ENCODE results near the gene TMEM42. TPM values are rescaled to one million over a fixed set of nuclear protein-coding genes. Genes with fewer than 3 reads are reported as not detected.

Gene TMEM42
- total RNA-seq, 1 donor from 2014 or later: 9.6 TPM

DNA sequence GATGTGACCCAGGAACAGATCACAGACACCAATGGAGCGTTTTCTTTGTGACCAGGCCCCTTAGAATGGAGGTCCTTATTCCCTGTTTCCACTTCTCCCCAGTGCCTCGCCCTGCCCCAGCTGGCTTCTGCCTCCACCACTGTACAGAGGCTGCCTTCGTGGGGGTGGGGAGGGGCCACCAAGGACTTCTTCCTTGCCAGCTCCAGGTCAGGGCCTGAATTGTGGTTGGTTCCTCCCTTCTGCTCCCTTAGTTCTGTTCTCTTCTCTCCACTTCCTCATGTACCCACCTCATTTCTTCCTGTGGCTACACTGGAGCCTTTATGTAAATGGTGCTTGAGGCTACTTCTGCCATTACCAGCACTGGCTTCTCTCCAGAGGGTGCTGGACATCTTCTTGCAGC lies 29.1 kb downstream of the TMEM42 start:
- no peak for DNase-seq
- no peak overlapping the region for H3K4me3 Mint-ChIP-seq (ENCODE audit: unreplicated experiment)

DNA sequence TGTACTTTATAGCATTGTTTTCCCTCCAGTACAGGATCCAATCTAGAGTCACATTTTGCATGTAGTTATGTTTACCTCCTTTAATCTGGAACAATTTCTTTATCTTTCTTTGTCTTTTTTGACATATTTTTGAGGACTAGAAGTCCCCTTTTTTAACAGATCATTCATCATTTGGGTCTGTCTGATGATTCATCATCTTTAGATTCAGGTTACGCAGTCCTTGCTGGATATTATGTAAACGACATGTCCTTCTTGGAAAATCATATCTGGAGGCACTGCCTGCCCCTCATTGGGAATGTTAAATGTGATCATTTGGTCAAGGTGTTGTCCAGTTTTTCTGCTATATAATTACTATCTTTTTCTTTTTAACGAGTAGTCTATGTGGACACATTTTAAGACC lies 31.0 kb downstream of the TMEM42 start:
- H3K27me3 Mint-ChIP-seq (ENCODE audit: unreplicated experiment): no peaks in the 10 kb centered on the region
- peaks cover 4% of the 10 kb centered on the region for H3K9me3 Mint-ChIP-seq (ENCODE audit: unreplicated experiment)
- TF ChIP-seq, protein P1, sequence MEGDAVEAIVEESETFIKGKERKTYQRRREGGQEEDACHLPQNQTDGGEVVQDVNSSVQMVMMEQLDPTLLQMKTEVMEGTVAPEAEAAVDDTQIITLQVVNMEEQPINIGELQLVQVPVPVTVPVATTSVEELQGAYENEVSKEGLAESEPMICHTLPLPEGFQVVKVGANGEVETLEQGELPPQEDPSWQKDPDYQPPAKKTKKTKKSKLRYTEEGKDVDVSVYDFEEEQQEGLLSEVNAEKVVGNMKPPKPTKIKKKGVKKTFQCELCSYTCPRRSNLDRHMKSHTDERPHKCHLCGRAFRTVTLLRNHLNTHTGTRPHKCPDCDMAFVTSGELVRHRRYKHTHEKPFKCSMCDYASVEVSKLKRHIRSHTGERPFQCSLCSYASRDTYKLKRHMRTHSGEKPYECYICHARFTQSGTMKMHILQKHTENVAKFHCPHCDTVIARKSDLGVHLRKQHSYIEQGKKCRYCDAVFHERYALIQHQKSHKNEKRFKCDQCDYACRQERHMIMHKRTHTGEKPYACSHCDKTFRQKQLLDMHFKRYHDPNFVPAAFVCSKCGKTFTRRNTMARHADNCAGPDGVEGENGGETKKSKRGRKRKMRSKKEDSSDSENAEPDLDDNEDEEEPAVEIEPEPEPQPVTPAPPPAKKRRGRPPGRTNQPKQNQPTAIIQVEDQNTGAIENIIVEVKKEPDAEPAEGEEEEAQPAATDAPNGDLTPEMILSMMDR (IDR thresholded peaks at IDR 0.05; ENCODE audit: partially characterized antibody, unreplicated experiment): no peak
- no peaks in the 10 kb centered on the region for H3K4me1 Mint-ChIP-seq (ENCODE audit: low read depth, unreplicated experiment)
- H3K27ac Mint-ChIP-seq (ENCODE audit: unreplicated experiment): no peak overlapping the region
- H3K4me3 Mint-ChIP-seq (ENCODE audit: unreplicated experiment): no peak overlapping the region
- no peak for DNase-seq
- H3K36me3 Mint-ChIP-seq (ENCODE audit: unreplicated experiment): no peaks in the 10 kb centered on the region

More for the DNA sequence above, 29.1 kb downstream of the TMEM42 start:
- Mint-ChIP-seq H3K36me3 (ENCODE audit: unreplicated experiment) (no peaks in the 10 kb centered on the region), H3K27me3 (ENCODE audit: unreplicated experiment) (no peaks in the 10 kb centered on the region), H3K4me1 (ENCODE audit: low read depth, unreplicated experiment) (no peaks in the 10 kb centered on the region), H3K27ac (ENCODE audit: unreplicated experiment) (no peak overlapping the region), H3K9me3 (ENCODE audit: unreplicated experiment) (peaks cover 4% of the 10 kb centered on the region)
- TF ChIP-seq, protein P1 (IDR thresholded peaks at IDR 0.05; ENCODE audit: partially characterized antibody, unreplicated experiment): no peak

DNA sequence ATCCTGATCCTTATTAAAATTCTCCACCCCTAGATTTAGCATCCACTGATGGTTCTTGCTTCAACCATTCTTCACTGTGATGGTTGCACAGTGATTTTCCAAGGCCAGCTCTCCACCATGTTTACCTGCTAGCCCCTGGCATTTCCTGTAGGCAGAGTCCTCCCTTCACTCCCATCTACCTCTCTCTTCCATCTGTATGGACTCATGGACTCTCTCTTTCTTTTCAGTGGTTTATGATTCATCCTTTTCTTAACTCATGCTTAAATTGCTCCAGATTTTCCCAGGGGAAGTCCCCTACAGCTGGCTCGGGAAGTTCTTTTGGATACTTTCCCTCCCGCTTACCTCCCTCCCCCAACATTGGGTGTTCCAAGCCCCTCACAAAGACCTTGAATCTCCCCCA lies 31.4 kb downstream of the TMEM42 start:
- H3K27me3 Mint-ChIP-seq (ENCODE audit: unreplicated experiment): no peaks in the 10 kb centered on the region
- H3K4me3 Mint-ChIP-seq (ENCODE audit: unreplicated experiment): no peak overlapping the region
- no peaks in the 10 kb centered on the region for H3K36me3 Mint-ChIP-seq (ENCODE audit: unreplicated experiment)
- peaks cover 4% of the 10 kb centered on the region for H3K9me3 Mint-ChIP-seq (ENCODE audit: unreplicated experiment)
- TF ChIP-seq, protein P1 (IDR thresholded peaks at IDR 0.05; ENCODE audit: partially characterized antibody, unreplicated experiment): no peak
- no peak for DNase-seq
- no peak overlapping the region for H3K27ac Mint-ChIP-seq (ENCODE audit: unreplicated experiment)
- H3K4me1 Mint-ChIP-seq (ENCODE audit: low read depth, unreplicated experiment): no peaks in the 10 kb centered on the region

DNA sequence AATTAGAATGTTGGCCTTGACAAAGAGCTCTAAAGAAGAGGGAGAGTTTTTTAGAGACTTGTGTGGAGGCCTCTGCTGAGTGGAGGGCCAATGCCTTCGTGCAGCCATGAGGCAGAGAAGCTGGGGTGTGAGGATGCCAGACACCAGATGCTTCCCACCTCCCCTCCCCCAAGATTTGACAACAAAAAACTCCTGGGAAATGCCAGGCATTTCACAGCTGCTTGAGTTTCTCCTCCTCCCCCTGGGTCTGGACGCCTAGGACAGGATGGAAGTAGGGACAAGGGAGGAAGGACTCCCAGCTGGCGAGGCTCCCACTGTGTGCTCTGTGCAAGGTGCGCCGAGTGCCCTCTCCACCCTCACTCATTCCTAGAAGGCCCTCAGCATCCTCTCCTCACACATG lies 32.8 kb downstream of the TMEM42 start:
- Mint-ChIP-seq H3K27ac (ENCODE audit: unreplicated experiment) (no peak overlapping the region), H3K9me3 (ENCODE audit: unreplicated experiment) (peaks cover 4% of the 10 kb centered on the region), H3K4me1 (ENCODE audit: low read depth, unreplicated experiment) (no peaks in the 10 kb centered on the region), H3K4me3 (ENCODE audit: unreplicated experiment) (no peak overlapping the region), H3K36me3 (ENCODE audit: unreplicated experiment) (no peaks in the 10 kb centered on the region), H3K27me3 (ENCODE audit: unreplicated experiment) (no peaks in the 10 kb centered on the region)
- TF ChIP-seq, protein P1 (IDR thresholded peaks at IDR 0.05; ENCODE audit: partially characterized antibody, unreplicated experiment): no peak
- DNase-seq: no peak

DNA sequence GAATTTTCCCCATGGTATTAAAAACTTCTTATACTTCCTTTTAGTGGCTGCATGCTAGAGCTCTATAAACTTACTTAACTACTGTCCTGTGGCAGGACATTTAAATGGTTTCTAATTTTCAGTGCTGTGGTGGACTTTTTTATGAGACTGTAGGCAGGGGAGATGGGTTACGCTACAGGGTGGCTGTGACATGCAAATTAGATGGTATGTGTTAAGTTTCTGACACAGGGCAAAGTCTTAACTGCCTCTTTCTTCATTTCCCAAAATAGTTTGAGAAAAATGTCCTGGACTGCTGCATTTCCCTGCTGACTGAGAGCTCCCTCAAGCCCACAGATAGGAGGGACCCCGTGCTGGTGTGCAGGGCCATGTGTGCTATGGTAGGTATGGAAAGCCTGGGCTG lies 34.7 kb downstream of the TMEM42 start:
- peaks cover under 1% of the 10 kb centered on the region for H3K9me3 Mint-ChIP-seq (ENCODE audit: unreplicated experiment)
- H3K27ac Mint-ChIP-seq (ENCODE audit: unreplicated experiment): no peak overlapping the region
- no peaks in the 10 kb centered on the region for H3K36me3 Mint-ChIP-seq (ENCODE audit: unreplicated experiment)
- DNase-seq: no peak
- no peak overlapping the region for H3K4me3 Mint-ChIP-seq (ENCODE audit: unreplicated experiment)
- TF ChIP-seq, protein P1 (IDR thresholded peaks at IDR 0.05; ENCODE audit: partially characterized antibody, unreplicated experiment): no peak
- H3K27me3 Mint-ChIP-seq (ENCODE audit: unreplicated experiment): no peaks in the 10 kb centered on the region
- H3K4me1 Mint-ChIP-seq (ENCODE audit: low read depth, unreplicated experiment): no peaks in the 10 kb centered on the region

Measured in glutamatergic neuron (in vitro differentiated cells).